PFSK-1 (cell line): ENCODE data around the gene PCSK5.

Source experiments
- POLR2AphosphoS5 ChIP-seq: IDR thresholded peaks from 2 replicates; pipeline ENCODE4 v1.6.1; 2012; ENCODE audit warnings: low read depth, mild to moderate bottlenecking, control low read depth, low read length, moderate library complexity
- REST ChIP-seq, 2 experiments: IDR thresholded peaks; 2 replicates each; pipeline versions ENCODE4 v1.6.1 to v1.8.0; 2011 to 2012; ENCODE audit warnings: low read depth in 2 of 2, low read length in 2 of 2, control low read depth in 1 of 2, inconsistent platforms in 1 of 2, mild to moderate bottlenecking in 1 of 2, moderate library complexity in 1 of 2; ENCODE audit not compliant: insufficient read depth in 1 of 2
- SIN3A ChIP-seq: IDR thresholded peaks from 2 replicates; pipeline ENCODE4 v1.6.1; 2012; ENCODE audit warnings: mild to moderate bottlenecking, low read length, moderate library complexity, borderline replicate concordance; ENCODE audit not compliant: insufficient read depth
- TAF1 ChIP-seq: IDR thresholded peaks from 2 replicates; pipeline ENCODE4 v1.6.1; 2012; ENCODE audit warnings: low read length, control low read depth, borderline replicate concordance; ENCODE audit not compliant: insufficient read depth

GRCh38 chr9:75964427-75964826 lies 74.0 kb downstream of the PCSK5 start:
- TF ChIP-seq SIN3A (no peak), POLR2AphosphoS5 (no peak), REST (IDR thresholded peaks at IDR 0.05; ENCODE audit: insufficient read depth in 1 of 2, low read depth in 2 of 2, low read length in 2 of 2) (no peak), TAF1 (no peak)
